Keratinocyte (primary cell): Measurements from ENCODE around the gene AFG1L. TPM values are rescaled to one million over a fixed set of nuclear protein-coding genes. Genes with fewer than 3 reads are reported as not detected.
"Not testable (repeated sequence)": the region's sequence is repeated elsewhere in the genome, so short reads cannot be mapped to it uniquely, and the experiment has no call there.

Experiments used
- DNase-seq: peaks from one replicate; pipeline ENCODE4 v3.0.0-alpha.2; 2011; ENCODE audit warnings: low read depth, missing footprints, low spot score
- FAIRE-seq: peaks from 2 replicates; lab custom pipeline; 2011; peaks lifted over from hg19 to GRCh38; lab: Jason Lieb, UNC
- H2AFZ ChIP-seq: 2 replicates; pipeline ENCODE4 v1.6.0; 2012; ENCODE audit warnings: low read length, control low read depth, inconsistent platforms; ENCODE audit not compliant: control insufficient read depth
- H3K27ac ChIP-seq: 2 replicates; pipeline ENCODE4 v1.5.1; 2011; ENCODE audit warnings: low read length; ENCODE audit not compliant: control insufficient read depth, insufficient read depth
- H3K27me3 ChIP-seq: 3 replicates; pipeline ENCODE4 v1.6.0; 2011; ENCODE audit warnings: low read length; ENCODE audit not compliant: control insufficient read depth, insufficient read depth; ENCODE audit errors: extremely low read depth
- H3K36me3 ChIP-seq, 2 experiments: 2 replicates in 1 of 2; 3 replicates in 1 of 2; pipeline ENCODE4 v1.5.1; 2011; ENCODE audit warnings: low read length in 2 of 2, mild to moderate bottlenecking in 1 of 2; ENCODE audit not compliant: control insufficient read depth in 2 of 2, insufficient read depth in 2 of 2; ENCODE audit errors: extremely low read depth in 1 of 2
- H3K4me1 ChIP-seq: 3 replicates; pipeline ENCODE4 v1.5.1; 2011; ENCODE audit warnings: low read length; ENCODE audit not compliant: control insufficient read depth, insufficient read depth; ENCODE audit errors: extremely low read depth
- H3K4me2 ChIP-seq: 3 replicates; pipeline ENCODE4 v1.6.0; 2011; ENCODE audit warnings: low read depth, low read length; ENCODE audit not compliant: control insufficient read depth, insufficient read depth; ENCODE audit errors: extremely low read depth
- H3K4me3 ChIP-seq, 3 experiments: fragments of 200-600 bp in 1 of 3; sonication (generic) in 1 of 3; 2 replicates in 2 of 3; 3 replicates in 1 of 3; pipeline ENCODE4 v1.5.1; 2011 to 2016; ENCODE audit warnings: low read length in 3 of 3, mild to moderate bottlenecking in 3 of 3, control low read depth in 2 of 3, inconsistent platforms in 1 of 3, low read depth in 1 of 3, mixed read lengths in 1 of 3, mixed run types in 1 of 3, moderate library complexity in 1 of 3; ENCODE audit not compliant: control insufficient read depth in 2 of 3, insufficient read depth in 2 of 3; ENCODE audit errors: extremely low read depth in 1 of 3
- H3K79me2 ChIP-seq: 2 replicates; pipeline ENCODE4 v1.6.0; 2012; ENCODE audit warnings: low read length; ENCODE audit not compliant: control insufficient read depth, insufficient read depth
- H3K9ac ChIP-seq: 3 replicates; pipeline ENCODE4 v1.6.0; 2011; ENCODE audit warnings: low read length; ENCODE audit not compliant: control insufficient read depth, insufficient read depth; ENCODE audit errors: extremely low read depth
- H3K9me1 ChIP-seq: 3 replicates; pipeline ENCODE4 v1.6.0; 2011; ENCODE audit warnings: low read length; ENCODE audit not compliant: control insufficient read depth, insufficient read depth; ENCODE audit errors: extremely low read depth
- H3K9me3 ChIP-seq: 2 replicates; pipeline ENCODE4 v1.5.1; 2012; ENCODE audit warnings: low read depth, low read length; ENCODE audit not compliant: control insufficient read depth
- H4K20me1 ChIP-seq: 3 replicates; pipeline ENCODE4 v1.6.0; 2011; ENCODE audit warnings: low read length; ENCODE audit not compliant: control insufficient read depth, insufficient read depth; ENCODE audit errors: extremely low read depth
- EZH2 ChIP-seq: IDR thresholded peaks from one replicate; pipeline ENCODE4 v1.6.1; 2012; ENCODE audit warnings: inconsistent platforms, mild to moderate bottlenecking, low read length, moderate library complexity
- dilution Hi-C: fragments of 300-500 bp; cut with MboI; formaldehyde crosslinking; loops from one replicate; pipeline ENCODE4 v1.7.0; 2020; ENCODE audit warnings: low sequenced_read_pairs; ENCODE audit not compliant: extremely low pct_ligation_motif_present
- polyA plus RNA-seq, 5 experiments: library from polyadenylated mRNA; depleted of rRNA in 3 of 5; stranded (reverse) in 3 of 5; stranded (forward) in 1 of 5; unstranded in 1 of 5; fragments of >200 nt; gene quantifications; 1 replicate in 1 of 5; 2 replicates in 3 of 5; 3 replicates in 1 of 5; pipeline versions ENCODE4 v1.2.1 to v1.2.3, GENCODE V29; 2011 to 2012; ENCODE audit warnings: missing spikeins in 2 of 5, low read depth in 1 of 5, low replicate concordance in 1 of 5
- TF ChIP-seq, protein P1 (sequence below), 3 experiments: IDR thresholded peaks in 1 of 3; conservative IDR thresholded peaks in 1 of 3; optimal IDR thresholded peaks in 1 of 3; 2 replicates in 2 of 3; 3 replicates in 1 of 3; pipeline versions ENCODE3 to v1.5.1; 2011; ENCODE audit warnings: low read length in 3 of 3, mild to moderate bottlenecking in 3 of 3, moderate library complexity in 2 of 3, control low read depth in 1 of 3, inconsistent platforms in 1 of 3; ENCODE audit not compliant: insufficient read depth in 2 of 3; ENCODE audit errors: extremely low read depth in 1 of 3

Gene AFG1L
- polyA plus RNA-seq, 1 donor (not counting 4 experiments of a cell fraction or from before 2014, with no cell fraction given) = 3.1 TPM

DNA sequence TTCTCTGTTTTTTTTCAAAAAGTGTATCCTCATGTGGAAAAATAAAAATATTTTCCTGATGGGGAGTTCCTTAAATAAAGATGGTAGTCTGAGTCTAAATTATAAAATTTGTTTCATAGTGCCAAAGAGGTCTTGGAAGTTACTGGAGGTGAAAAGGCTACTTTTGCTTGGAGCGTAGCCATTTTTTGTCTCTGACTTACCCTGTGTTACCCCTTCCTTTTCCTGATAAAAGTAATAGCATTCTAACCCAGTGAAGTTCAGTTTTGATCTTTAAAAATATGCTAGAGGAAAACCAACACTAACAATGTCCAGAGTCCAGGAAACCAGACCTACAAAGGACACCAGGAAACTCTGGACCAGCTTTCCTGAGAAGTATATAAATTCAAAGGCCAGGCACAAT is 153.6 kb downstream of the AFG1L start:
- Histone ChIP-seq H2AFZ (no peak overlapping the region), H3K9me3 (no peaks in the 10 kb centered on the region), H3K27me3 (no peaks in the 10 kb centered on the region), H4K20me1 (no peaks in the 10 kb centered on the region), H3K4me1 (no peaks in the 10 kb centered on the region), H3K27ac (no peak overlapping the region), H3K4me2 (no peak overlapping the region), H3K79me2 (no peaks in the 10 kb centered on the region), H3K4me3 (no peak overlapping the region), H3K36me3 (no peaks in the 10 kb centered on the region), H3K9ac (no peak overlapping the region), H3K9me1 (no peaks in the 10 kb centered on the region)
- TF ChIP-seq, protein P1, sequence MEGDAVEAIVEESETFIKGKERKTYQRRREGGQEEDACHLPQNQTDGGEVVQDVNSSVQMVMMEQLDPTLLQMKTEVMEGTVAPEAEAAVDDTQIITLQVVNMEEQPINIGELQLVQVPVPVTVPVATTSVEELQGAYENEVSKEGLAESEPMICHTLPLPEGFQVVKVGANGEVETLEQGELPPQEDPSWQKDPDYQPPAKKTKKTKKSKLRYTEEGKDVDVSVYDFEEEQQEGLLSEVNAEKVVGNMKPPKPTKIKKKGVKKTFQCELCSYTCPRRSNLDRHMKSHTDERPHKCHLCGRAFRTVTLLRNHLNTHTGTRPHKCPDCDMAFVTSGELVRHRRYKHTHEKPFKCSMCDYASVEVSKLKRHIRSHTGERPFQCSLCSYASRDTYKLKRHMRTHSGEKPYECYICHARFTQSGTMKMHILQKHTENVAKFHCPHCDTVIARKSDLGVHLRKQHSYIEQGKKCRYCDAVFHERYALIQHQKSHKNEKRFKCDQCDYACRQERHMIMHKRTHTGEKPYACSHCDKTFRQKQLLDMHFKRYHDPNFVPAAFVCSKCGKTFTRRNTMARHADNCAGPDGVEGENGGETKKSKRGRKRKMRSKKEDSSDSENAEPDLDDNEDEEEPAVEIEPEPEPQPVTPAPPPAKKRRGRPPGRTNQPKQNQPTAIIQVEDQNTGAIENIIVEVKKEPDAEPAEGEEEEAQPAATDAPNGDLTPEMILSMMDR (optimal IDR thresholded peaks at IDR 0.05 in 1 of 3, IDR thresholded peaks at IDR 0.05 in 1 of 3, conservative IDR thresholded peaks at IDR 0.05 in 1 of 3; ENCODE audit: extremely low read depth in 1 of 3, insufficient read depth in 2 of 3, low read length in 3 of 3) = no peak
- no peak for TF ChIP-seq EZH2
- FAIRE-seq = no peak
- no peak for DNase-seq
- dilution Hi-C loops = no loop called here

DNA sequence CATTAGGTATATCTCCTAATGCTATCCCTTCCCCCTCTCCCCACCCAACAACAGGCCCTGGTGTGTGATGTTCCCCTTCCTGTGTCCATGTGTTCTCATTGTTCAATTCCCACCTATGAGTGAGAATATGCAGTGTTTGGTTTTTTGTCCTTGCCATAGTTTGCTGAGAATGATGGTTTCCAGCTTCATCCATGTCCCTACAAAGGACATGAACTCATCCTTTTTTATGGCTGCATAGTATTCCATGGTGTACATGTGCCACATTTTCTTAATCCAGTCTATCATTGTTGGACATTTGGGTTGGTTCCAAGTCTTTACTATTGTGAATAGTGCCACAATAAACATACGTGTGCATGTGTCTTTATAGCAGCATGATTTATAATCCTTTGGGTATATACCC is 154.9 kb downstream of the AFG1L start:
- H3K4me1 ChIP-seq, H3K27ac ChIP-seq, H3K27me3 ChIP-seq, H3K79me2 ChIP-seq, H3K4me3 ChIP-seq, FAIRE-seq, H3K9ac ChIP-seq, H3K9me1 ChIP-seq, H3K4me2 ChIP-seq, dilution Hi-C loops, DNase-seq, H3K36me3 ChIP-seq, H3K9me3 ChIP-seq, H2AFZ ChIP-seq, H4K20me1 ChIP-seq: not testable (repeated sequence)

DNA sequence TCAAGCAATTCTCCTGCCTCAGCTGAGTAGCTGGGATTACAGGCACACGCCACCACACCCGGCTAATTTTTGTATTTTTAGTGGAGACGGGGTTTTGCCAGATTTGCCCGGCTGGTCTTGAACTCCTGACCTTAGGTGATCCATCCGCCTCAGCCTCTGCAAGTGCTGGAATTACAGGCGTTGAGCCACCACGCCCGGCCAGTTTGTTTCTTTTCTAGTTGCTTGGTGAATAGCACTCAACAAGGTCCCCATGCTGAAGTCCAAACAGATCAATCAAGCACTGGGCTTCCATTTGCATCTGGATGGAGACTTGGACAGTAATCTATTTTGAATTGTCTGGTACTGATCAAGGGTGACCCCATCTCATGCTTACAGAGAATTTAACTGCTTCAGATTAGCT is 157.0 kb downstream of the AFG1L start:
- Histone ChIP-seq H3K4me3 (no peak overlapping the region), H3K27me3 (no peaks in the 10 kb centered on the region), H3K4me2 (no peak overlapping the region), H3K4me1 (no peaks in the 10 kb centered on the region), H3K27ac (no peak overlapping the region), H4K20me1 (no peaks in the 10 kb centered on the region), H3K9ac (no peak overlapping the region), H3K36me3 (no peaks in the 10 kb centered on the region), H3K9me3 (no peaks in the 10 kb centered on the region), H3K9me1 (no peaks in the 10 kb centered on the region), H2AFZ (no peak overlapping the region), H3K79me2 (no peaks in the 10 kb centered on the region)
- DNase-seq (no peak), FAIRE-seq (no peak)
- dilution Hi-C loops = no loop called here
- TF ChIP-seq, protein P1 (optimal IDR thresholded peaks at IDR 0.05 in 1 of 3, IDR thresholded peaks at IDR 0.05 in 1 of 3, conservative IDR thresholded peaks at IDR 0.05 in 1 of 3; ENCODE audit: extremely low read depth in 1 of 3, insufficient read depth in 2 of 3, low read length in 3 of 3) = no peak
- TF ChIP-seq EZH2 = no peak
